Upper lobe of left lung (tissue), 6 donors: ENCODE data around the gene HLA-DPA1. TPM values are rescaled to one million over a fixed set of nuclear protein-coding genes. Genes with fewer than 3 reads are reported as not detected.

Experiments
- ATAC-seq, 2 donors: fragments of 200-7000 bp; cut with Tn5 transposase; one replicate each; pipeline ENCODE4 v1.9.1; 2022; ENCODE audit warnings: mild to moderate bottlenecking in 2 of 2, moderate library complexity in 2 of 2; ENCODE audit not compliant: low FRiP score in 2 of 2
- DNase-seq, 2 donors: peaks; one replicate each; pipeline ENCODE4 v3.0.0-alpha.2; 2019 to 2020
- H3K27ac ChIP-seq, 4 donors: fragments of 200-600 bp; sonication (generic); one replicate each; pipeline ENCODE4 v1.5.1; 2016 to 2019
- H3K27me3 ChIP-seq, 4 donors: fragments of 200-600 bp; sonication (generic); one replicate each; pipeline ENCODE4 v1.5.1; 2017 to 2019
- H3K36me3 ChIP-seq, 4 donors: fragments of 200-600 bp; sonication (generic); one replicate each; pipeline ENCODE4 v1.5.1; 2016 to 2019
- H3K4me1 ChIP-seq, 4 donors: fragments of 200-600 bp; sonication (generic); one replicate each; pipeline ENCODE4 v1.5.1; 2018 to 2019
- H3K4me3 ChIP-seq, 4 donors: fragments of 200-600 bp; sonication (generic); one replicate each; pipeline ENCODE4 v1.5.1; 2017 to 2019; ENCODE audit warnings: mild to moderate bottlenecking in 2 of 4, moderate library complexity in 1 of 4
- H3K9me3 ChIP-seq, 4 donors: fragments of 200-600 bp; sonication (generic); one replicate each; pipeline ENCODE4 v1.5.1; 2018 to 2019
- EP300 ChIP-seq, 4 donors: sonication (generic); formaldehyde crosslinking; IDR thresholded peaks; one replicate each; pipeline ENCODE4 v1.5.1; 2017; ENCODE audit warnings: antibody characterized with exemption in 4 of 4, control low read depth in 2 of 4
- POLR2A ChIP-seq, 4 donors: fragments of 450-650 bp; IDR thresholded peaks; one replicate each; pipeline ENCODE4 v1.5.1; 2016 to 2017; ENCODE audit warnings: antibody characterized with exemption in 4 of 4, mild to moderate bottlenecking in 2 of 4
- POLR2AphosphoS5 ChIP-seq, 2 donors: sonication (generic); formaldehyde crosslinking; IDR thresholded peaks; one replicate each; pipeline ENCODE4 v1.5.1; 2017; ENCODE audit warnings: antibody characterized with exemption in 2 of 2
- WGBS, 2 donors: methylation state at CpG; one replicate each; pipeline ENCODE4 v1.1.5; 2017 to 2018; 5-methylcytosine and 5-hydroxymethylcytosine counted together
- total RNA-seq, 6 donors: library from RNA; depleted of rRNA in 4 of 6; stranded (reverse); fragments of >200 nt in 4 of 6; gene quantifications; one replicate each; pipeline versions ENCODE4 v1.1.0 to v1.2.1, GENCODE V29; 2016 to 2021
- TF ChIP-seq, protein P1 (sequence below), 6 experiments: fragments of 450-650 bp in 4 of 6; fragments of 200-600 bp in 2 of 6; sonication (generic) in 2 of 6; IDR thresholded peaks; one replicate each; pipeline ENCODE4 v1.5.1; 2016 to 2019; ENCODE audit warnings: antibody characterized with exemption in 6 of 6
- donor health status: DM: no; HTN: no; CAD: no; lungs with moderate emphysema.
- donor health status: DM: no; HTN: yes; CAD: no; lungs with severe emphysema.

The HLA-DPA1 gene
- total RNA-seq, 6 donors from 2014 or later, result 109 to 674 (median 399) TPM

DNA sequence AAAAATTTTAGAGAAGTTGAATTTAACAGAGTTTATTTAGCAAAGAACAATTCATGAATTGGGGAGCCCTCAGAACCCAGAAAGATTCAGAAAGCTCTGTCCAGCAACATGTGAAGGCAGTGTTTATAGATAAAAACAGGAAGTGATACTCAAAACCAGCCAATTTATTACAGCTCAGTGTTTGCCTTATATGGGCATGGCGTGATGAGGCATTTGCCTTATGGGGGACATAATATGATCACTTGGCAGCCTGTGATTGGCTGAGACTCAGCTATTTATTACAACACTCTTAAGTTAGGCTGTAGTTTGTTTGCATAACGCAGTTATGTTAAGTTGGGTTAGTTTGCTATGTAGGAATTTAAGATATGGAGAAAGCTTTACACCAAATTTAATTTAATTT, 11.5 kb downstream of the HLA-DPA1 start:
- Histone ChIP-seq H3K27ac (no peak overlapping the region), H3K9me3 (no peaks in the 10 kb centered on the region), H3K27me3 (no peaks in the 10 kb centered on the region), H3K36me3 (peaks cover 0 to 16% (median 2%) of the 10 kb centered on the region in 4 donors), H3K4me3 (no peak overlapping the region), H3K4me1 (peaks cover 0 to 9% (median 0%) of the 10 kb centered on the region in 4 donors)
- ATAC-seq (no peak), DNase-seq (no peak)
- 80 to 91% methylated on average over 2 of the region's 2 CpGs for WGBS, 2 donors
- TF ChIP-seq POLR2A (IDR thresholded peaks at IDR 0.05) (no peak), POLR2AphosphoS5 (IDR thresholded peaks at IDR 0.05) (no peak)

GRCh38 chr6:33057222-33058150, 16.0 kb downstream of the HLA-DPA1 start:
- no peak for TF ChIP-seq POLR2A (IDR thresholded peaks at IDR 0.05)

GRCh38 chr6:33053230-33053629, 20.2 kb downstream of the HLA-DPA1 start:
- TF ChIP-seq POLR2A (IDR thresholded peaks at IDR 0.05) (no peak), POLR2AphosphoS5 (IDR thresholded peaks at IDR 0.05) (no peak), EP300 (IDR thresholded peaks at IDR 0.05) (no peak)
- TF ChIP-seq, protein P1, sequence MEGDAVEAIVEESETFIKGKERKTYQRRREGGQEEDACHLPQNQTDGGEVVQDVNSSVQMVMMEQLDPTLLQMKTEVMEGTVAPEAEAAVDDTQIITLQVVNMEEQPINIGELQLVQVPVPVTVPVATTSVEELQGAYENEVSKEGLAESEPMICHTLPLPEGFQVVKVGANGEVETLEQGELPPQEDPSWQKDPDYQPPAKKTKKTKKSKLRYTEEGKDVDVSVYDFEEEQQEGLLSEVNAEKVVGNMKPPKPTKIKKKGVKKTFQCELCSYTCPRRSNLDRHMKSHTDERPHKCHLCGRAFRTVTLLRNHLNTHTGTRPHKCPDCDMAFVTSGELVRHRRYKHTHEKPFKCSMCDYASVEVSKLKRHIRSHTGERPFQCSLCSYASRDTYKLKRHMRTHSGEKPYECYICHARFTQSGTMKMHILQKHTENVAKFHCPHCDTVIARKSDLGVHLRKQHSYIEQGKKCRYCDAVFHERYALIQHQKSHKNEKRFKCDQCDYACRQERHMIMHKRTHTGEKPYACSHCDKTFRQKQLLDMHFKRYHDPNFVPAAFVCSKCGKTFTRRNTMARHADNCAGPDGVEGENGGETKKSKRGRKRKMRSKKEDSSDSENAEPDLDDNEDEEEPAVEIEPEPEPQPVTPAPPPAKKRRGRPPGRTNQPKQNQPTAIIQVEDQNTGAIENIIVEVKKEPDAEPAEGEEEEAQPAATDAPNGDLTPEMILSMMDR (IDR thresholded peaks at IDR 0.05), result no peak
- WGBS, 2 donors, result 46 to 56% methylated on average over 4 of the region's 4 CpGs
- DNase-seq (no peak), ATAC-seq (no peak)
- Histone ChIP-seq H3K9me3 (no peaks in the 10 kb centered on the region), H3K27me3 (no peaks in the 10 kb centered on the region), H3K4me3 (no peak overlapping the region), H3K27ac (no peak overlapping the region), H3K4me1 (peaks cover 0 to 10% (median 0%) of the 10 kb centered on the region in 4 donors), H3K36me3 (no peaks in the 10 kb centered on the region)

More at GRCh38 chr6:33057222-33058150, 16.0 kb downstream of the HLA-DPA1 start:
- no peaks in the 10 kb centered on the region for H3K36me3 ChIP-seq
- H3K27me3 ChIP-seq, result no peaks in the 10 kb centered on the region
- WGBS, 2 donors, result 35 to 67% methylated on average over 6 of the region's 6 CpGs
- peaks cover 0 to 10% (median 0%) of the 10 kb centered on the region in 4 donors for H3K4me1 ChIP-seq
- no peaks in the 10 kb centered on the region for H3K9me3 ChIP-seq
- H3K4me3 ChIP-seq, result no peak overlapping the region
- DNase-seq (no peak), ATAC-seq (no peak)
- H3K27ac ChIP-seq, result peak overlapping the region in 1 of 4 donors; percentile 6

GRCh38 chr6:33052627-33053026, 20.8 kb downstream of the HLA-DPA1 start:
- ATAC-seq, result no peak
- TF ChIP-seq EP300 (IDR thresholded peaks at IDR 0.05) (no peak), POLR2AphosphoS5 (IDR thresholded peaks at IDR 0.05) (no peak), POLR2A (IDR thresholded peaks at IDR 0.05) (no peak)
- TF ChIP-seq, protein P1 (IDR thresholded peaks at IDR 0.05), result no peak
- no peak overlapping the region for H3K27ac ChIP-seq
- peaks cover 0 to 7% (median 0%) of the 10 kb centered on the region in 4 donors for H3K4me1 ChIP-seq
- no peaks in the 10 kb centered on the region for H3K27me3 ChIP-seq
- H3K4me3 ChIP-seq, result no peak overlapping the region
- H3K9me3 ChIP-seq, result no peaks in the 10 kb centered on the region
- H3K36me3 ChIP-seq, result no peaks in the 10 kb centered on the region
- DNase-seq, result no peak

GRCh38 chr6:33050014-33050810, 23.2 kb downstream of the HLA-DPA1 start:
- no peak for ATAC-seq
- Histone ChIP-seq H3K4me3 (no peak overlapping the region), H3K27ac (no peak overlapping the region), H3K36me3 (no peaks in the 10 kb centered on the region), H3K27me3 (no peaks in the 10 kb centered on the region), H3K4me1 (no peaks in the 10 kb centered on the region), H3K9me3 (no peaks in the 10 kb centered on the region)
- TF ChIP-seq EP300 (IDR thresholded peaks at IDR 0.05) (no peak), POLR2AphosphoS5 (IDR thresholded peaks at IDR 0.05) (no peak), POLR2A (IDR thresholded peaks at IDR 0.05) (no peak)
- TF ChIP-seq, protein P1 (IDR thresholded peaks at IDR 0.05), result no peak
- DNase-seq, result no peak
- 67 to 78% methylated on average over 6 of the region's 6 CpGs for WGBS, 2 donors
